NCI-H1436 (cell line): ENCODE measurements around the gene PRKCE.

Source experiments
- DNase-seq: peaks from one replicate; lab custom pipeline; 2025; lab: John Stamatoyannopoulos, UW

The PRKCE gene

DNA sequence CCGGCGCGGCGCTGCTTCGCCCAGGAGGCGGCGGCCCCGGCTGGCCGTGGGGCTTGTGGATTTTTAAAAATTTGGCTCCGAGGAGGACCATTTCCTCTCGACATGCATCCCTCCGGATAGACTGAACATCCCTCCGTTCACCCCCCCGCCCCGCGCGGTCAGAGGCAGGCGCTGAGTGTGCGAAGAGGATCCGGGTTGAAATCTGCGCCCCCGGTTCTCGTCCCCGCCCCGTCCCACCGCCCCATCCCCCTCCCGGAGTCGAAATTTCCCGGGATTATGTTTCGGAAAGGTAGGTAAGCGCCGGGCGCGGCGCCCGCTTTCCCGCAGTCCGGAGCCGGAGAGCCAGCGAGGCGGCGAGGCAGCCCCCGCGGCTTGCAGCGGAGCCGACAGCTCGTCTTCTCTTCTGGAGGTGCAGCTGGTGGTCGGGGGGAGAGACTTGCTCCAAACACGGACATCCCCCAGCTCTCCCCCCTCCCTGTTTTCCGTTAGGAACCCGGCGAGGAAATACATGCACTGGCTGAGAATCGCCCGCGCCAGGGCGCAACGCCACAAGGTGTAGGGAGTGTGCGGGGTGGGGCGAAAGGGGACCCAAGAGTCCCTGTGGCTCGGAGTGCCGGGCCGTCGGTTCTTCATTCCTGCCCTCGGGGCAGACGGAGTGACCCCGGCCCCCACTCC lies at the start of gene PRKCE:
Gene PRKCE (plus strand): TSS at position 261 of the 675 bp plus-strand sequence.
- DNase-seq, result no peak

DNA sequence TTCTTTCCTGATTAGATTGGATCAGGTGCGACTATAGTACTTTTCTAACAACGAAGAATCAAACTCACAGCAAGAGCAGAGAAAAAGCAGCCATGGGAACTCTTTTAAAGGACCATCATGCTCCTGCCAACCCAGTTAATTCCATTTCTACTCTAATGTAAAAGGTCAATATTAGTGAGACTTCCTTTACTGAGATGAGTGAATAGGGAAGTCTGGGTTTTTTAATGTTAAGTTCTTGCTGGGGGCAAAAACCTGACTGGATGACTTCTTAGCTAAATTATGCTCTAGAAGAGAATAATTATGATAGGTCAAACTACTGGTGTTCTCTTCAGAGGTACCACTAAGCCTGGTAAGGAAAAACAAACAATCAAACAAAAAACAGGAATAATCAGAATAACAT lies 48.9 kb upstream of the PRKCE start:
- DNase-seq, result no peak

- DNase-seq, result no peak
Observed at GRCh38 chr2:45605116-45605515, 46.4 kb upstream of the PRKCE start.

GRCh38 chr2:45606796-45607195 lies 44.7 kb upstream of the PRKCE start:
- no peak for DNase-seq

DNA sequence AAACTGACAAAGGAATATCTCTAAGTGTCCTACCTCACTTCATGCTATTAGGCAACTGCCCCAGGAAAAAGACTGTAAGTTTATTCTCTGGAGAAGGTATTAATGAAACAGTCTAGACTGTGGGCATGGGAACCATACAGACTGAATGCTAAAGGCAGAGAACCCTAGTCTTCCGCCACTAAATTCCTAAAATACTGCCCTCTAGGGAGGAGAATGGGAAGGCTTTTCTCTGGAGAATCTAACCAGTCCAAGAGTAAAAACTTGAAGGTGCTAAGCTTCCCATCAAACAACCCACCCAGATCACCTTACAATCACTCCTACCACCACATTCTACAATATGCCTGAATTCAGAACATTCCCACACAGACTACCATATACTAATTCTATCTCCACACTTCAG lies 43.8 kb upstream of the PRKCE start:
- DNase-seq, result no peak

GRCh38 chr2:45610281-45611019 lies 41.0 kb upstream of the PRKCE start:
- DNase-seq, result peak; percentile 31

GRCh38 chr2:45611020-45611859 lies 40.2 kb upstream of the PRKCE start, which contains the start of gene SRBD1:
SRBD1 (minus strand) TSS chr2:45611267; CDS start chr2:45605441, 5,826 bp downstream.
- peak; percentile 90 for DNase-seq

GRCh38 chr2:45612285-45612684 lies 39.2 kb upstream of the PRKCE start:
- DNase-seq, result no peak

GRCh38 chr2:45612731-45613130 lies 38.7 kb upstream of the PRKCE start:
- no peak for DNase-seq

GRCh38 chr2:45614330-45614729 lies 37.1 kb upstream of the PRKCE start:
- DNase-seq, result no peak

DNA sequence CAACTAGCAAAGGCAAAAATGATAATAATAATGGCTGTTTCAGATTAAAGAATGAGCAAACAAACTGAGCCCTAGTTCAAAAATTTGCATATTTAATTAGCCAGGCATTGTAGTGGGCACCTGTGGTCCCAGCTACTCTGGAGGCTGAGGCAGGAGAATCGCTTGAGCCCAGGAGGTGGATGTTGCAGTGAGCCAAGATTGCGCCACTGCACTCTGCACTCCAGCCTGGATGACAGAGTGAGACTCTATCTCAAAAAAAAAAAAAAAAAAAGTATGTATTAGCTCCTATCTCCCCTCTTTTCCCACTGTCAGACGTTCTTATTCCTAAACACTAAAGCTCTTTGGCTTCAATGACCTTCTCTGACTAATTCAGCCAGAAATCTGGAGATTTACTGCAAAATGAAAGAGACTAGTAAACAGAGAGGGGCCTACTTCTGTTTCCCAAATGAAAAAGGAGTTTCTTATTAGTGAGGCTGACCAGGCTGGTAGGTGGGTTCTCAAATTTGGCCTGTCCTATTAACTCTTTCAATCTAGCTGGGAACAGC lies 36.5 kb upstream of the PRKCE start:
- DNase-seq, result no peak

GRCh38 chr2:45616658-45617411 lies 34.6 kb upstream of the PRKCE start:
- no peak for DNase-seq

DNA sequence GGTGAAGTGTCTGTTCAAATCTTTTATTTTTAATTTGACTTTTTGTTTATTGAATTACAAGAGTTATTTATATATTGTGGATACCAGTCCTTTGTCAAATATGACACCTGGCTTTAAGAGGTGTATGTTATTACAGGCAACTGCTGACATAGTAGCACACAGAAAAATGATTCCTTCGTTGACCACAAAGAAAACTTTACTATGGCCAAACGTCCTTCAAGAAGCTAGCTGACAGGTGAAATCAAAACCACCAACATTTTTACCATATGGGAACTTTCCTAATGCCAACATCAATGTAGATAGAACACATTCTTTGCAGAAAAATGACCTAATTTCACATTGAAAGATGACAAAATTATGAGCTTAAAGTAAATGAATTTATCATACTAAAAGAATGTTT lies 34.0 kb upstream of the PRKCE start:
- DNase-seq, result no peak

- no peak for DNase-seq
Observed at GRCh38 chr2:45622336-45623075, 29.0 kb upstream of the PRKCE start.

DNA sequence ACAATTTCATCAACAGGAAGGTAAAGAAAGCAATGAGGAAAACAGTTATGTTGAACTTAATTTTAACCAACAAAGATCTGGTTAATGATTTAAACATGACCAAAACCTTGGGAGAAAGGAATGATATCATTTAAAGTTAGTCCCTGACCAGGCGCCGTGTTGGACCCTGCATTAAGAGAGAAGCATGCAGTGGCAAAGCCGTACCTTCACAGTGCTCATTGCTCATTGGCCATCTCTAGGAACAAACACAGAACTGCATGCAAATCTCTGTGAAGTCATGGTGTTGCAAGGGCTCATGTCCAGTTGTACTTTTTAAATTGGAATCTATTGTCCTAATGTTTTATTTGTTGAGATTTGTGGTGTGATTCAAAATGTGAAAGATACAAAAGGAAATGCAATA lies 28.4 kb upstream of the PRKCE start:
- no peak for DNase-seq

DNA sequence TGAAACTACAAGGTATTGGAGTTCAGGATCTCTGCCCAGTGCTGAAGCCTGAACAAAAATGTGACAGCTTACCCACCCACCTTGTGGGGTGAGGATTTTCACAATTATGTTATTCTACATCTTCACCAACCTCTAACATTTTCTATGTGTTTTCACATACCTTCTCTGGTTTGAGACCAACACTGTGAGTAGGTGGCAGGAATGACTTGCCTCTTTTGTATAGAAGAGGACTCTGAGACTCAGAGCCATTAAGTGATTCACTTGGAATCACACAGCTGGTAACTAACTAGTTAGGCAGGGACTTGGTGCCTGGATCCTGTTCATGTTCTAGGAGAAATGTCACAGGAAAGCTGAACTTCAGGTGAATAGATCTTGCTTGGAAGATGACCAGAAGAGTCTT lies 25.7 kb upstream of the PRKCE start:
- no peak for DNase-seq

GRCh38 chr2:45626387-45627221 lies 24.9 kb upstream of the PRKCE start:
- no peak for DNase-seq

GRCh38 chr2:45627911-45628310 lies 23.6 kb upstream of the PRKCE start:
- DNase-seq, result no peak

- no peak for DNase-seq
Observed at GRCh38 chr2:45629971-45630370, 21.5 kb upstream of the PRKCE start.

GRCh38 chr2:45631319-45631718 lies 20.2 kb upstream of the PRKCE start:
- DNase-seq, result no peak
